ENCODE data around the gene ASPRV1. TPM values are rescaled to one million over a fixed set of nuclear protein-coding genes. Genes with fewer than 3 reads are reported as not detected.

The ASPRV1 gene
- total RNA-seq, 1 experiment from 2014 or later = 1.3 TPM

- H3K27me3 Mint-ChIP-seq (ENCODE audit: low read depth) = no peaks in the 10 kb centered on the region; the same call in none of the 2 replicates
- H3K27ac Mint-ChIP-seq = no peak overlapping the region
- no peaks in the 10 kb centered on the region for H3K4me1 Mint-ChIP-seq
- TF ChIP-seq ZNF423 (CRISPR knock-in tag; IDR thresholded peaks at IDR 0.05) = no peak
- no peak for TF ChIP-seq EMX1 (CRISPR knock-in tag; IDR thresholded peaks at IDR 0.05)
- no peak for TF ChIP-seq ZNF121 (CRISPR knock-in tag; IDR thresholded peaks at IDR 0.05)
- TF ChIP-seq, protein P1, sequence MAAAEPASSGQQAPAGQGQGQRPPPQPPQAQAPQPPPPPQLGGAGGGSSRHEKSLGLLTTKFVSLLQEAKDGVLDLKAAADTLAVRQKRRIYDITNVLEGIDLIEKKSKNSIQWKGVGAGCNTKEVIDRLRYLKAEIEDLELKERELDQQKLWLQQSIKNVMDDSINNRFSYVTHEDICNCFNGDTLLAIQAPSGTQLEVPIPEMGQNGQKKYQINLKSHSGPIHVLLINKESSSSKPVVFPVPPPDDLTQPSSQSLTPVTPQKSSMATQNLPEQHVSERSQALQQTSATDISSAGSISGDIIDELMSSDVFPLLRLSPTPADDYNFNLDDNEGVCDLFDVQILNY (CRISPR knock-in tag; IDR thresholded peaks at IDR 0.05) = no peak
- TF ChIP-seq ZNF317 (CRISPR knock-in tag; IDR thresholded peaks at IDR 0.05; ENCODE audit: borderline replicate concordance, low read depth) = no peak
- TF ChIP-seq OVOL2 (CRISPR knock-in tag; IDR thresholded peaks at IDR 0.05; ENCODE audit: borderline replicate concordance) = no peak
- TF ChIP-seq ZNF138 (CRISPR knock-in tag; conservative IDR thresholded peaks at IDR 0.05) = no peak
- no peak for TF ChIP-seq SMAD4 (CRISPR knock-in tag; IDR thresholded peaks at IDR 0.05)
- no peak for TF ChIP-seq HMGA2 (CRISPR knock-in tag; IDR thresholded peaks at IDR 0.05)
- no peak for TF ChIP-seq SOX15 (CRISPR knock-in tag; IDR thresholded peaks at IDR 0.05)
- no peak for TF ChIP-seq RORB (CRISPR knock-in tag; IDR thresholded peaks at IDR 0.05)
- TF ChIP-seq NFYB (CRISPR knock-in tag; conservative IDR thresholded peaks at IDR 0.05; ENCODE audit: low read depth) = no peak
- TF ChIP-seq RELA (CRISPR knock-in tag; IDR thresholded peaks at IDR 0.05; ENCODE audit: borderline replicate concordance) = no peak
- TF ChIP-seq, protein P2, sequence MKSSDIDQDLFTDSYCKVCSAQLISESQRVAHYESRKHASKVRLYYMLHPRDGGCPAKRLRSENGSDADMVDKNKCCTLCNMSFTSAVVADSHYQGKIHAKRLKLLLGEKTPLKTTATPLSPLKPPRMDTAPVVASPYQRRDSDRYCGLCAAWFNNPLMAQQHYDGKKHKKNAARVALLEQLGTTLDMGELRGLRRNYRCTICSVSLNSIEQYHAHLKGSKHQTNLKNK (CRISPR knock-in tag; IDR thresholded peaks at IDR 0.05) = no peak
- no peak for TF ChIP-seq ATF1 (CRISPR knock-in tag; IDR thresholded peaks at IDR 0.05)
- no peak for TF ChIP-seq ETV6 (CRISPR knock-in tag; IDR thresholded peaks at IDR 0.05)
- TF ChIP-seq, protein P3, sequence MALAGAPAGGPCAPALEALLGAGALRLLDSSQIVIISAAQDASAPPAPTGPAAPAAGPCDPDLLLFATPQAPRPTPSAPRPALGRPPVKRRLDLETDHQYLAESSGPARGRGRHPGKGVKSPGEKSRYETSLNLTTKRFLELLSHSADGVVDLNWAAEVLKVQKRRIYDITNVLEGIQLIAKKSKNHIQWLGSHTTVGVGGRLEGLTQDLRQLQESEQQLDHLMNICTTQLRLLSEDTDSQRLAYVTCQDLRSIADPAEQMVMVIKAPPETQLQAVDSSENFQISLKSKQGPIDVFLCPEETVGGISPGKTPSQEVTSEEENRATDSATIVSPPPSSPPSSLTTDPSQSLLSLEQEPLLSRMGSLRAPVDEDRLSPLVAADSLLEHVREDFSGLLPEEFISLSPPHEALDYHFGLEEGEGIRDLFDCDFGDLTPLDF (CRISPR knock-in tag; IDR thresholded peaks at IDR 0.05) = no peak
- no peaks in the 10 kb centered on the region for H3K36me3 Mint-ChIP-seq
- POLR2A ChIA-PET = no interaction called here
- no peak for DNase-seq (ENCODE audit: low spot score)
- ATAC-seq = no peak
- H3K4me3 Mint-ChIP-seq = no peak overlapping the region
- no peaks in the 10 kb centered on the region for H3K9me3 Mint-ChIP-seq
- CTCF ChIA-PET = interaction anchor here (1.2 kb wide), 1 partner anchor 29 kb away, joined by 3 read pairs; no protein-coding TSS in a partner anchor
These were observed 8.6 kb upstream of the ASPRV1 start for GRCh38 chr2:69969991-69970390.

GRCh38 chr2:69969126-69969983, 7.9 kb upstream of the ASPRV1 start:
- no peaks in the 10 kb centered on the region for H3K36me3 Mint-ChIP-seq
- POLR2A ChIA-PET = no interaction called here
- DNase-seq (ENCODE audit: low spot score) (no peak), ATAC-seq (peak; percentile 58)
- no peaks in the 10 kb centered on the region for H3K9me3 Mint-ChIP-seq
- H3K27ac Mint-ChIP-seq = no peak overlapping the region
- H3K27me3 Mint-ChIP-seq (ENCODE audit: low read depth) = no peaks in the 10 kb centered on the region; the same call in none of the 2 replicates
- H3K4me1 Mint-ChIP-seq = peaks cover 2% of the 10 kb centered on the region; the same call in 1 of the 2 replicates
- no peak overlapping the region for H3K4me3 Mint-ChIP-seq
- CTCF ChIA-PET = no interaction called here
- no peak for TF ChIP-seq RELA (CRISPR knock-in tag; IDR thresholded peaks at IDR 0.05; ENCODE audit: borderline replicate concordance)
- TF ChIP-seq, protein P4, sequence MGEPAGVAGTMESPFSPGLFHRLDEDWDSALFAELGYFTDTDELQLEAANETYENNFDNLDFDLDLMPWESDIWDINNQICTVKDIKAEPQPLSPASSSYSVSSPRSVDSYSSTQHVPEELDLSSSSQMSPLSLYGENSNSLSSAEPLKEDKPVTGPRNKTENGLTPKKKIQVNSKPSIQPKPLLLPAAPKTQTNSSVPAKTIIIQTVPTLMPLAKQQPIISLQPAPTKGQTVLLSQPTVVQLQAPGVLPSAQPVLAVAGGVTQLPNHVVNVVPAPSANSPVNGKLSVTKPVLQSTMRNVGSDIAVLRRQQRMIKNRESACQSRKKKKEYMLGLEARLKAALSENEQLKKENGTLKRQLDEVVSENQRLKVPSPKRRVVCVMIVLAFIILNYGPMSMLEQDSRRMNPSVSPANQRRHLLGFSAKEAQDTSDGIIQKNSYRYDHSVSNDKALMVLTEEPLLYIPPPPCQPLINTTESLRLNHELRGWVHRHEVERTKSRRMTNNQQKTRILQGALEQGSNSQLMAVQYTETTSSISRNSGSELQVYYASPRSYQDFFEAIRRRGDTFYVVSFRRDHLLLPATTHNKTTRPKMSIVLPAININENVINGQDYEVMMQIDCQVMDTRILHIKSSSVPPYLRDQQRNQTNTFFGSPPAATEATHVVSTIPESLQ (CRISPR knock-in tag; IDR thresholded peaks at IDR 0.05) = no peak
- TF ChIP-seq, protein P5, sequence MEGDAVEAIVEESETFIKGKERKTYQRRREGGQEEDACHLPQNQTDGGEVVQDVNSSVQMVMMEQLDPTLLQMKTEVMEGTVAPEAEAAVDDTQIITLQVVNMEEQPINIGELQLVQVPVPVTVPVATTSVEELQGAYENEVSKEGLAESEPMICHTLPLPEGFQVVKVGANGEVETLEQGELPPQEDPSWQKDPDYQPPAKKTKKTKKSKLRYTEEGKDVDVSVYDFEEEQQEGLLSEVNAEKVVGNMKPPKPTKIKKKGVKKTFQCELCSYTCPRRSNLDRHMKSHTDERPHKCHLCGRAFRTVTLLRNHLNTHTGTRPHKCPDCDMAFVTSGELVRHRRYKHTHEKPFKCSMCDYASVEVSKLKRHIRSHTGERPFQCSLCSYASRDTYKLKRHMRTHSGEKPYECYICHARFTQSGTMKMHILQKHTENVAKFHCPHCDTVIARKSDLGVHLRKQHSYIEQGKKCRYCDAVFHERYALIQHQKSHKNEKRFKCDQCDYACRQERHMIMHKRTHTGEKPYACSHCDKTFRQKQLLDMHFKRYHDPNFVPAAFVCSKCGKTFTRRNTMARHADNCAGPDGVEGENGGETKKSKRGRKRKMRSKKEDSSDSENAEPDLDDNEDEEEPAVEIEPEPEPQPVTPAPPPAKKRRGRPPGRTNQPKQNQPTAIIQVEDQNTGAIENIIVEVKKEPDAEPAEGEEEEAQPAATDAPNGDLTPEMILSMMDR (IDR thresholded peaks at IDR 0.05) = no peak
- no peak for TF ChIP-seq ZNF396 (CRISPR knock-in tag; IDR thresholded peaks at IDR 0.05; ENCODE audit: borderline replicate concordance)
- no peak for TF ChIP-seq PRRX2 (CRISPR knock-in tag; IDR thresholded peaks at IDR 0.05)
